HG03135 (cell line): ENCODE measurements around the gene MAB21L4.

ENCODE experiments used
- ATAC-seq: cut with Tn5 transposase; IDR thresholded peaks from one replicate; pipeline ENCODE4 v1.9.1; 2021; ENCODE audit warnings: mild to moderate bottlenecking, moderate library complexity; ENCODE audit not compliant: unreplicated experiment

MAB21L4 gene

DNA sequence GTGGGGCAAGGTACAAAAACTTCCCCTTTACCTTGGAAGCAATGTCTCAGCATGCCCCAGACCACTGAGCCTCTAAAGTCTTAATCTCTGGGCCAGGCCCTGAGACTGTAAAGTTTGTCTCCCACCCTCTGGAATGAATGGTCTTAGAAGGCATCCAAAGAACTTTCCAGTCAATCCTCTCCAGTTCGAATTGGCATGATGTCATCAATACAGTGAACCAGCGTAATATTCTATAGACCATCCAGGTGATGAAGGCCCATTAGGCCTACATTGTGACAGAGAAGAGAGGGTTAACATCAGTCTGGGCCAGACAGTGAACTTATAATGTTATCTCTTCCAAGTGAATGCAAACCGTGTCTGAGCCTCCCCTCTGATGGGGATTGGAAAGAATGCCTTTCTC, 11.2 kb downstream of the MAB21L4 start:
- ATAC-seq, result no peak

DNA sequence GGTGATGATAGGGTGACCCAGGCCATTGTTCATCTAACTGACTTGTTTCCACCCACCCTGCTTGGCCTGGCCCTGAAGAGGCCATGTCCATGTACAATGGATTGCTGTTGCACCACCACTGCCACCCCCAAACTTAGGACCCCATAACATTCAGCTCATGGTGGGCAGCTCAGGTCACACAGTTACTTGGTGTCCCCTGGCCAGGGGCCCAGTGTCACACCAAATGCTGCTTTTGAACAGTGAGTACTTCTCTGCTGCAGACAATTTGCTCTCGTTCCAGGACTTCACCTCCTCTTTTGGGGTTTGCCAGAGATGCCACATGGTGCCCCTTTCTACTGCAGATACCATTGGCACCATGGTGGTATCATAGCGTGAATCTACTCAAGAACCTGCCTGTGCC, 11.7 kb downstream of the MAB21L4 start:
- ATAC-seq, result no peak

DNA sequence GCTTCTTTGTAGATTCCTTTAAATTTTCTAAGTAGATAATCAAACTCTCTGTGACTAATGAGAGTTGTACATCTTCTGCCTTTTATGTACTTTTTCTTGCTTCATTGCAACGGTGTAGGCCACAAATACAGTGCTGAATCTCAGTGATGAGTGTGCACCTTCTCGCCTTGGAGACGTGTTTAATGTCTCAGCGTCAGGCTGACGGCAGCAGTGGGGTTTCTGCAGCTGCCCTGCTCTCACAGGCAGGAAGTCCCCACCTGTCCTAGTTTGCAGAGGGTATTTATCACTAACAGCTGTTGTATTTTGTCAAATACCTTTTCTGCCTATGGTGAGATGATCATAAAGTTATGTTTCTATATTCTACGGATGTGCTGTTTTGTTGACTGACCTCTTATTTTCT, 14.0 kb downstream of the MAB21L4 start:
- ATAC-seq, result no peak

DNA sequence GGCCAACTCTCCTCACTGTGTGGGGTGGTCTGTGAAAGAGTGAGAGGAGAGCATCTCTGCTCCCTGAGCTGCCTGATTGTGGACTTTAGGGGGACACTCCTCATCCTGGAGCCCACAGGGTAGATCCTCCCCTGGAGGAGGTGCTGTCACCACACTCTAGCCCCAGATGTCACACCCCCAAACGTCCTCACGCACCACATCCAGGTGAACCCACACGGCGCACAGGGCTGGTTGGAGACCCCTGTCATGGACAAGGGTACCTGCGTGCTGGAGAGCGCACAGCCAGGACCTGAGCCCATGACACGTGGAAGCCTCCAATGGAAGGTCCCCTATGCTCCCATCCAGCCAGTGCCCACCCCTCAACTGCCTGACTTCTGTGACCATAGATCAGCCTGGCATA, 16.9 kb downstream of the MAB21L4 start:
- ATAC-seq, result no peak

DNA sequence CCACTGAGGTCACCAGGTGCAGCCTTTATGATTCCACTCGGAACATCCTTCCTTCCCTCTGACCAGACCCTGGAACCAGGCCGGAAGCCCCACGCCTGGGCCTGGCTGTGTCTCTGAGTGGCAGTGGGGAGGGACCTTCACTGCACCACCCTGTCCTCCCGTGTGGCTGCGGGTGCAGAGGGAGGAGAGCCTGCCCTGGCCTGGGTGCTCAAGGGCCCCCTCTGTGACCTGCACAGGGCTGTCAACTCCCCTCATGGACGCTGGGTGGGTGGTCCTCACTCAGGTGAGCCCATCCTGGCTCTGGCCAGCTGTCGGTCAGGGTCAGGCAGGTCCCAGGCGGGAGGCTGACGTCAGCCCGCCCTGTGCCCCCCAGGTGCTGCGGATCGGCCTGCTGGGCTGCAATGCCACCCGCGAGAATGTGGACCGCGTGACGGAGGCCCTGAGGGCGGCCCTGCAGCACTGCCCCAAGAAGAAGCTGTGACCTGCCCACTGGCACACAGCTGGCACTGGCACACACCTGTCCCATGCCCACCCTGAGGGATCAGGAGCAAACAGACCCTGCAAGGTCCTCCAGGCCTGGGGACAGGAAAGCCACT, 17.5 kb downstream of the MAB21L4 start:
- ATAC-seq, result no peak

DNA sequence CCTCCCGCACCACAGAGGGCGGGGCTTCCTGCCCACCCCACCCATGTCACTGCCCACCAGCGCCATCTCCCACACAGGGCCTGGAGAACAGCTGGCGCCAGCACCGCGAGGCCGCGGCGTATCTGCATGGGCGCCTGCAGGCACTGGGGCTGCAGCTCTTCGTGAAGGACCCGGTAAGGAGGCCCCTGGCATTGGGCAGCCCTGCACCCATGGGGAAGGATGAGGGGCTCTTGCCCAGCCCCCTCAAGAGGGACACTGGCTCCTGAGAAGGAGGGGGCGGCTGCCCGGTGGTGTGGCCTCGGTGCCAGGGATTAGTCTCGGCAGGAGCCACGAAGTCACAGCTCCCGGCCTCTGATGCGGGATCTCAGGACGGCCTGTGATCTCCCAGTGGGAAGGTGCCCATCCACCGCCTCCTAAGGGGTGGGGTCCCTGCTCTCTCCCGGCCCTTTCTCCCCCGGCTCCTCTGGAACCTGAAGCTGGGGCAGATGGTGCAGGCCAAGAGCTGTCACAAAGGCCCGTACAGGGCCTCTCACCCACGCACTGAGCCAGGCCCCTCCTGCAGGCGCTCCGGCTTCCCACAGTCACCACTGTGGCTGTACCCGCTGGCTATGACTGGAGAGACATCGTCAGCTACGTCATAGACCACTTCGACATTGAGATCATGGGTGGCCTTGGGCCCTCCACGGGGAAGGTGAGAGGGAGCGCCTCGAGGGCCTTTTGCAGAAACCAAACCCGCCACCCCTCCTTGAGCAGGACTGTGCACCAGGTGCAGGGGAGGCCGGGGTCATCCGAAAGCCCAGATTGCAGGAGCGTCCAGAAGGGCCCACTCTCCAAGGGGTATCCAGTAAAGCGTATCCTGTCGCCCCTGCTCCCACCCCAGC, 18.3 kb downstream of the MAB21L4 start:
- ATAC-seq, result no peak

DNA sequence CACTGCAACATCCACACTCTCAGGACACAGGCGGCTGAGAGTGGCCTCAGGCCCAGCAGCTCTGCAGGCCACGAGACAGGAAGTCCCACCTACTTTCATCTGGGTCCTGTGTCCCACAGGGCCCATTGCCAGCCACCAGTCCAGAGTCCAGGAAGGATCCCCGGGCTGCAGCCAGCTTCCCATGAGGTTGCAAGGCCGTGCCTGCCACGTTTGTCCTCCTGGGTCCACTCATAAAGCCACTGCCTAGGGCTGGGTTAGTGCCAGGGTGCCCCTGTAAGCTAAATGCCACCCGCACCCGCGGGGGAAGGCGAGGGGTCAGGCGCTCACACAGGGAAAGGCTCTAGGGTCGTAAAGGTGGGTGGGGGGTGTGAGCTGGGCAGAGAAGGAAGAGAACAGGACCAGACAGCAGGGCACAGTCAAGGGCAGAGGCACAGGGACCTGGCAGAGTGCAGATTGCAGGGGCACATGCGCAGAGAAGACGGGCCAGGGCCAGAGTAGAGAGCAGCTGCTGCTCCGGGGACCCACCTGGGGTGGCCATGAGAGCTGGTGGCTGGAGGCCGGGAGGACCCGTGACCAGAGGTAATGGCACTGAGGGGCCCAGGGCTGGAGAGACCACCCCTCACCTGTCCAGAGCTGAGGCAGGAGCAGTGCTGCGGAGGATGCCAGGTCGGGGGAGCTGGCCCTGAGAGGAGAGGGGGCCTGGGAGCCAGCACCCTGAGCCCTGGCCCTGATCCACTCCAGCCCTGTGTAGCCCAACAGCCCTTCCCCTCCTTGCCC, 19.3 kb downstream of the MAB21L4 start:
- no peak for ATAC-seq

DNA sequence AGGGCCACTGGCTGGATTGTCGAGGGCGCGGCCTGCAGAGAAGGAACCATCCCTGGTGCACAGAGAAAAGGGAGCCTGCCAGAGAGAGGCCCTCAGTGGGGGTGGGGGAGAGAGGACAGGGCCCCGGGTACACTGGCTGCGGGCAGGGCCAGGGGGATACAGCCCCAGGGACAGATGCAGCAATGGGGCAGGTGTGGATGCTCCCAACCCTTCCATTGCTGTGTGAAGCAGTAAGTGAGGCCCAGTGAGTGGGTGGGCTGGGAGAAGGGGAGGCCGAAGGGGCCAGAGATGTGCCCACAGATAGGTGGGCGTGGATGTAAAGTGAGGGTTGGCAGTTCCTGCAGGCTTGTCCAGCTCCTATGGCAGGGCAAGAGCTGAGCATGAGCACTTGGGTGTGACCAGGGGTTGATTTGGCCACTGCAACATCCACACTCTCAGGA, 19.9 kb downstream of the MAB21L4 start:
- no peak for ATAC-seq

DNA sequence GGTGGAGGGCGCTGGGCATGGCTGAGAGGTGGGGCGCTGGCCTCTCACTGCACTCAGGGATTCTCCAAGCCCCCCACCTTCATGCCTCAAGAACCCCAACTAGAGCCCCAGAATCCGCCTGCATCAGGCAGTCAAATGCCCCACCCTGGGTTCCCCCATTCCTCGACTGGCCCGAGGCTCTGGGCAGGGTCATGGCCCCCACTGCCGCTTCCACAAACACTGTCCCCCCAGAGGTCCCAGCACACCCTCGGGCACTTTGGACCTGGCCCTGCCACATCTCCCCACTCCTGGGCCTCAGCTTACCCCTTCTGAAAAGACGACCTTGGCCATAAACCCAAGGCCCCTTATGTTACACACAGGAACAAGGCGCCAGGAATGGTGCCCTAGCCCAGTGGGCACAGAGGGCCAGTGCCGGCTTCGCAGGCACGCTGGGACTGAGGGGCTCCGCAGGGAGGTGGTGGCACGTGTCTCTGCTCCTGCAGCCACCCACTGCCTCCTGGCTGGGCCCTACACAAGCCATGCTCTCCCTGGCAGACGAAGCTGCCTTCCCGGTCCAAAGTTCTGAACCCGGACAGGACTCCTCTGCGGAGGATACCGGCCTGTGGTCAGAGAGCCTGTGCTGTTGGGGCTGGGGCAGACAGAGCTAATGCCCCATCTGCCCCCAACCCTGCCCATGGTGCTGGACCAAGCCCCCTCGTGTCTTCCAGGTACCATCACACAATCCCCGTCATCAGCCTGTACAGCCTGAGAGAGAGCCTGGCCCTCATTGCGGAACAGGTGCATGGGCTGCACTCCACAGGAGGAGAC, 20.5 kb downstream of the MAB21L4 start:
- no peak for ATAC-seq

DNA sequence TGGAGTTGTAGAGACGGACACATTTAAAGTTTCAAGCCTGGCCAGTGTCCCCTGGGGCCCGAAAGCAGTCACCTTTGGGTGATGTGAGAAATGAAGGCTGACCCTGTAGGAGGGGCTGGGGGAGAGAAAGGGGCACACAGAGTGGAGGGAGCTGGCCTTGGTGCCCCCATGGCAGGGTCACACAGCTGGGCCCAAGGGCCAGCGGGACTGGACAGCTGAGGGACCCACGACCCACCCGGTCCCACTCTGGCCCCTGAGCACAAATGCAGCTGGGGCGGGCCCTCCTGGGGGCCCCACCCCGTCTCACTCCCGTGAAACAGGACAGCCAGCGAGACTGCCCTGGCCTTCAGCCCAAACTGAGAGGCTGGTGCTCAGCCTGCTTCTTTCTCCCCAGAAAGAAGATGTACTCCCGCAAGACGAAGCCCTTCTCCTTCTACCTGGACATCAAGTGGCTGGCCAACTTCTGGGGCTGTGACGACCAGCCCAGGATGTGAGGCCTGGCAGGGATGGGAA, 21.2 kb downstream of the MAB21L4 start:
- no peak for ATAC-seq

DNA sequence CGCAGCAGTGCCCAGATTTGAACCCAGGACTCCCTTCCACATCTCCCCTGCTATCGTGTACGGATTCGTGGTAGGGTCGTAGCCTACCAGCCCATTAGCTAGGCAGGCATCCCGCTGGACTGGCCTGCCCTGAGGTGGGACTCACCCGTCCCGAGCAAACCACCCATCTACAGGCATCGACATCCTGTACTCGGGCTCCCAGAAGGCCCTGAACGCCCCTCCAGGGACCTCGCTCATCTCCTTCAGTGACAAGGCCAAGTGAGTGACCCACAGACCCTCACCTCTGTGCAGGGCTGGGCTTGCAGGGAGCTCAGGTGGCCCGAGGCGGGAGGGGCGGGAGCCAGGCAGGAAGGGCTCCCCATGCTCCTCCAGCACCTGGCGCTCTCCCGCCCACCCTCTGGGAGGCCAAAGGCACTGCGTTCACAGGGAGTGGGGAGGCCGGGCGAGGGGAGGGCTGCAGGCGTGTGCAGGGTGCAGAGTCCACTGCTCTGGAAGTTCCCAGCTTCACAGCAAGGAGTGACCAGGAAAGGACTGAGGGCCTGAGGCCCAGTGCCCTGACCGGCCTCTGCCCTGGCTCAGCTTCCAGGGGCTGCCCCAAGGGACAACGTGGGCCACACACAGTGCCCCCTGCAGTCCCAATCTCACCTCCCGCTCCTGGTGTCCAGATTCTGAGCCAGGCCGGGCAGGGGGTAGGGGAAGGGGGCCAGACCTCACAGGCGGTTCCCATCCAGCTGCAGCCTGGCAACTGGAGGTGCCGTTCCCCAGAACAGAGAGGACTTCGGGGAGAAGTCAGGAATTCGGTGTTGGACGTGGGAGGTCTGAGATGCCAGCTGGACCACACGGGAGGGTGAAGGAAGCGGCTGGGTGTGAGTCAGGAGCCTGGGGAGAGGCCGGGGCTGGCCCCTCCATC, 21.9 kb downstream of the MAB21L4 start:
- ATAC-seq, result no peak

DNA sequence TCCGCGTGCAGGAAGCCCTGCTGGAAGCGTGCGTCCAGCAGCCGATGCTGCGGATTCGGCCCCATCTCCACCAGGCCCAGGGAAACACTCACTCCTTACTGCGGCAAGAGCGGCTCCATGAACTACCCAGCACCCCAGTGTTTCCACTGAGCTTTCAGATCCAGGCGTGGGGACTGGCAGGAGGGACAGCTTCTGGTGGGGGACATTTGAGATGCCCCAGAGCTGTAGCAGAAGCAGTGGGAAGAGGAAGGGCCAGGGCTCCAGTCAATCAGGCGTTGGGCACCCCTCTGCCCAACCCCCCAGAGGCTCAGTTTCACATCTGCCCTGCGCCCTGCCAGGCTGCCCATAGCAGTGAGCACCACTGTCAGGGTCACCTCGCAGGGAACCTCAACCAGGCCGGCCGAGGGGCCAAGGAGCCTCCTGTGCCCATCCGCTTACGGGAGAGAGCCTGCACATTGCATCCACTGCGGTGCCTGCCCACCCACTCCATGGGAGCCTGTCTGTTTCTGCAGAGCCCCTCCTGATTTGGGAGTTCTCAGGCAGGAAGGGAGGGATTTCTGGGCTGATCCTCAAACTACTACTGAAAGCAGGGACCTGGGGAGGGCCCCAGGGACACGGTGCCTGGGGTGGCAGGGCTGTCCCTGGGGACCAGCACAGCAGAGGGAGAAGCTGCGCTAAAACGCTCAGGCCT, 22.7 kb downstream of the MAB21L4 start:
- ATAC-seq, result no peak

DNA sequence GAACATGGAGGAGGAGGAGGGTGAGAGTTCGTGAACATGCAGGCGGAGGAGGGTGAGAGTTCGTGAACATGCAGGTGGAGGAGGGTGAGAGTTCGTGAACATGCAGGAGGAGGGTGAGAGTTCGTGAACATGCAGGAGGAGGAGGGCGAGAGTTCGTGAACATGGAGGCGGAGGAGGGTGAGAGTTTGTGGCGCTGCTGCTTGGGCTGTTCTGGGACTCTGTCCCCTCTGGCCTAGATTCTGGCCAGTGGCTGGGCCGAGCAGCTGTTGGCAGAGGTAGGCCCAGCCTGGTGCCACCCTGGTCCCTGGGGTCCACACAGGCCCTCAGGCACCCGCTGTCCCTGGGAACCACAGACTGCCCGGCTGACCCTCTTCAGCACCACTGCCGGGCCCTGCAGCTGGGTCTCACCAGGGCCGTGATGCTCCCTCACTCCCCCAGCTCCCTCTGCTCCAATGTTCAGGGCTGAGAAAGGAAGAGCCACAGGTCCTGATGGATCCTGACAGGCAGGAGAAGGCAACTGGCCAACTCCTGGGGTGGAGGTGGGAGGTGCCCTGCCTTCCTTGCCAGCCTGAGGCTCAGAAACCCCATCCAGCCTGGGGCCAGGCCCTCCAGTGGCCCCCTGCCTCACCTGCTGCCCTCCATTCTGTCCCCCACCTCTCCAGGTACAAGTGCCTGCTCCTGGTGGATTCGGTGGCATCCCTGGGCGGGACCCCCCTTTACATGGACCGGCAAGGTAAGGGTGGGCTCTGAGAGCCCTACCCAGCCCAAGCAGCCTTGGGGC, 23.4 kb downstream of the MAB21L4 start:
- no peak for ATAC-seq

DNA sequence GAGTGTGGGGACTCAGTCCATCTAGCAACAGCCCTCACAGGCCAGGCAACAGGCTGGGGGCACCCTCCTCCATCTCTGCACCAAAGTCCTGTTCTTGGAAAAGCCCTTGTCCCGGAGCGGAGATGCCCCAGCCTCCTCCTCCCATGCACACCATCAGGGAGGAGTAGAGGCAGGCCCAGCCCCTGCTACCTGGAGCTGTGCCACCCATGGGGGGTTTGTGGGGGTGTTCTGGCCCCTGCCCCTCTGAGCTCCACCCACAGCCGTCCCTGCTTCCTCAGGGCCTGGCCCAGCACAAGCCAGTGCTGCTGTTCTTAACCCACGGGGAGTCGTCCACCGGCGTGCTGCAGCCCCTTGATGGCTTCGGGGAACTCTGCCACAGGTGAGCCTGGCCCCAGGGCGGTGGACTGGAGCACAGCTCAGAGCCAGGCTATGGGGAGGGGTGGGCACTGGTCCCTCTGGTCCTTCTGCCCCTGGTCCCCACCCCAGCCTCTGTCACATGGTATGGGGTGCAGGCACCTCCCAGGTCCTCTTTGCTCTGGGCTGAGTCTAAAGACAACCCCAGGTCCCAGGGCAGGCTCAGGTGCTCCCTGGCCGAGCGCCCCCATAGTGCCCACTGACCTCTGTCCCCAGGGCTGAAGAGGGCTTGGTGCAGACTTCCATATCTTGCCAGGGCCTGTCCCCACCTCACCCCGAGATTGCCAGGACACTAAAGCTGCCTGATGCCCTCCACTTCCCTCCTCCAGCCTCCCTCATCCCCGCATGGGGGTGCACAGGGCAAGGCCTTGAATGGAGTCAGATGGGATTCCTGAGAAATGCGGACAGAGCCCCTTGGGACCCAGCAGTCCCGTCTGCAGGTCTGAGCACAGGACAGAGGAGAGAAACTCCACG, 24.6 kb downstream of the MAB21L4 start:
- ATAC-seq, result no peak

DNA sequence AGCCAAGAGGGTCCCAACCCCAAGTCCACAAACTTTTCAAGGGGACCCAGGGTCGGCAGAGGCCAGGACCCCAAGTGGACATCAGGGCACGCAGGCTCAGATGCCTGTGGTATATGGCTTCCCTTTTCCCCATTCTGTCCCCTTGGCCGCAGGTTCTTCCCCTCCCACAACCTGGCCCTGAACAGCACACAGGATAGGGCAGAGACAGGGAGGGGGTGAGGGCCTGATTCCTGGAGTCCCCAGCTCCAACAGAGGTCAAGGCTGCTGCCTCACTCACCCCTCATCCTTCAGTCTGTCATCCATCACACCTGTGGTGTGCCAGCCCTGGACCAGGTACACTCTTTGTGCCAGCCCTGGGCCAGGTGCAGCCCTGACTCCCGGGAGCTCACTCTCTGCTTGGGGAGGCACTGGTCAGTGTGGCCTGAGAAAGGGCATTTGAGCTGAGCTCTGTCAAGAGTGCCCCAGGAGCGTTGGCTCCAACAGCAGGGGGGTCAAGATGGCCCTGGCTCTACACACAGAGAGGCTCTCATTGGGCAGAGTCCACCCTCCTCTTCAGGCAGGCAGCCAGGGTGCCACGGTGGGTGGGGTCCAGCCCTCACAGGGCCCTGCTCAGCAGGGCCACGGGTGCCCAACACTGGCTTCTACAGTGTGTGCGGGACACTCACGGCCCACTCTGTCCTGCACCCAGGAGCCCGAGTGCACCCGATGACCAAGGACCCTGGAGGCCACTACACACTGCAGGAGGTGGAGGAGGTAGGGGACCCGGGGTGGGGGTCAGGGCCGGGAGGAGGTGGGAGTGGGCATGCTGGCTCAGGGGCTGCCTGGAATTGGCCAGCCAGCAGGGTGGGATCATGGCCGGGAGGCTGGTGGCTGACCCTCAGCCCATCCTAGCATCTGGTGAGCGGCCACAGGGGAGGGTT, 25.7 kb downstream of the MAB21L4 start:
- no peak for ATAC-seq
